HEK293 (cell line): Measurements from ENCODE around the gene SHISA5.

Experiments
- CTCF ChIP-seq: fragments of 450-650 bp; formaldehyde crosslinking; IDR thresholded peaks from 2 replicates; pipeline ENCODE4 v1.5.1; 2016; ENCODE audit warnings: missing biosample characterization, missing genetic modification characterization
- GLIS2 ChIP-seq: fragments of 450-650 bp; formaldehyde crosslinking; IDR thresholded peaks from 2 replicates; pipeline ENCODE4 v1.5.1; 2016; ENCODE audit warnings: missing biosample characterization, missing genetic modification characterization
- OSR2 ChIP-seq: fragments of 450-650 bp; formaldehyde crosslinking; IDR thresholded peaks from 2 replicates; pipeline ENCODE4 v1.5.1; 2016; ENCODE audit warnings: missing biosample characterization, missing genetic modification characterization
- PATZ1 ChIP-seq: fragments of 450-650 bp; formaldehyde crosslinking; IDR thresholded peaks from 2 replicates; pipeline ENCODE4 v1.5.1; 2016; ENCODE audit warnings: missing biosample characterization, missing genetic modification characterization
- PRDM10 ChIP-seq: fragments of 450-650 bp; formaldehyde crosslinking; IDR thresholded peaks from 2 replicates; pipeline ENCODE4 v1.5.1; 2016; ENCODE audit warnings: missing biosample characterization, missing genetic modification characterization
- ZBTB1 ChIP-seq: fragments of 450-650 bp; formaldehyde crosslinking; IDR thresholded peaks from 2 replicates; pipeline ENCODE4 v1.5.1; 2016; ENCODE audit warnings: missing biosample characterization, missing genetic modification characterization
- ZBTB20 ChIP-seq: fragments of 450-650 bp; formaldehyde crosslinking; IDR thresholded peaks from 2 replicates; pipeline ENCODE4 v1.5.1; 2016; ENCODE audit warnings: missing biosample characterization, missing genetic modification characterization
- ZNF280C ChIP-seq: fragments of 450-650 bp; formaldehyde crosslinking; IDR thresholded peaks from 2 replicates; pipeline ENCODE4 v1.5.1; 2016; ENCODE audit warnings: missing biosample characterization, missing genetic modification characterization
- ZNF280D ChIP-seq: fragments of 450-650 bp; formaldehyde crosslinking; IDR thresholded peaks from 2 replicates; pipeline ENCODE4 v1.5.1; 2016; ENCODE audit warnings: missing biosample characterization, missing genetic modification characterization
- ZNF292 ChIP-seq: fragments of 450-650 bp; formaldehyde crosslinking; IDR thresholded peaks from 2 replicates; pipeline ENCODE4 v1.5.1; 2016; ENCODE audit warnings: low read depth, missing biosample characterization, missing genetic modification characterization, borderline replicate concordance
- ZNF335 ChIP-seq: fragments of 450-650 bp; formaldehyde crosslinking; conservative IDR thresholded peaks from 2 replicates; pipeline ENCODE4 v1.5.1; 2016; ENCODE audit warnings: missing biosample characterization, missing genetic modification characterization
- ZNF398 ChIP-seq: fragments of 450-650 bp; formaldehyde crosslinking; IDR thresholded peaks from 2 replicates; pipeline ENCODE4 v1.5.1; 2017; ENCODE audit warnings: missing biosample characterization, missing genetic modification characterization
- ZNF549 ChIP-seq: fragments of 450-650 bp; IDR thresholded peaks from 2 replicates; pipeline ENCODE4 v1.5.1; 2018; ENCODE audit warnings: missing biosample characterization, missing genetic modification characterization, mild to moderate bottlenecking, inconsistent platforms, moderate library complexity
- ZNF600 ChIP-seq: fragments of 450-650 bp; formaldehyde crosslinking; IDR thresholded peaks from 2 replicates; pipeline ENCODE4 v1.5.1; 2016; ENCODE audit warnings: missing biosample characterization, missing genetic modification characterization
- ZNF624 ChIP-seq: fragments of 450-650 bp; formaldehyde crosslinking; IDR thresholded peaks from 2 replicates; pipeline ENCODE4 v1.5.1; 2017; ENCODE audit warnings: missing biosample characterization, missing genetic modification characterization
- ZNF654 ChIP-seq: fragments of 450-650 bp; formaldehyde crosslinking; IDR thresholded peaks from 2 replicates; pipeline ENCODE4 v1.5.1; 2016; ENCODE audit warnings: low read depth, missing biosample characterization, missing genetic modification characterization
- ZNF76 ChIP-seq: fragments of 450-650 bp; formaldehyde crosslinking; IDR thresholded peaks from 2 replicates; pipeline ENCODE4; 2016; ENCODE audit warnings: low read depth, missing biosample characterization, missing genetic modification characterization, borderline replicate concordance
- ZXDB ChIP-seq: fragments of 450-650 bp; formaldehyde crosslinking; IDR thresholded peaks from 2 replicates; pipeline ENCODE4 v1.5.1; 2016; ENCODE audit warnings: missing biosample characterization, missing genetic modification characterization

SHISA5 gene

GRCh38 chr3:48507256-48508061 lies 3.5 kb upstream of the SHISA5 start (continued):
- TF ChIP-seq PATZ1 (tag by site-specific recombination) (peak; percentile 66), ZBTB20 (tag by site-specific recombination) (0 out of 2 replicates have a peak, but pooled peaks have one; percentile 13), PRDM10 (tag by site-specific recombination) (0 out of 2 replicates have a peak, but pooled peaks have one; percentile 47), ZNF600 (peak; percentile 62), ZNF335 (tag by site-specific recombination) (peak; percentile 65), ZNF398 (tag by site-specific recombination) (peak; percentile 47; the same call in 1 of the 2 replicates), ZNF292 (tag by site-specific recombination) (no peak), ZNF280D (tag by site-specific recombination) (no peak), ZNF280C (tag by site-specific recombination) (no peak), OSR2 (tag by site-specific recombination) (peak; percentile 22; the same call in 1 of the 2 replicates), ZNF76 (tag by site-specific recombination) (no peak), ZBTB1 (no peak), ZNF624 (tag by site-specific recombination) (no peak), ZNF654 (peak; percentile 72), CTCF (peak; percentile 70), ZXDB (tag by site-specific recombination) (0 out of 2 replicates have a peak, but pooled peaks have one; percentile 52), GLIS2 (tag by site-specific recombination) (peak; percentile 69), ZNF549 (tag by site-specific recombination) (no peak)
